GM12891 (cell line): Measurements from ENCODE around the gene STK11IP.

ENCODE experiments used
- POLR2AphosphoS5 ChIP-seq: IDR thresholded peaks from 2 replicates; pipeline ENCODE4 v1.6.1; 2011; ENCODE audit warnings: low read depth, low read length, control low read depth
- TAF1 ChIP-seq: IDR thresholded peaks from 2 replicates; pipeline ENCODE4 v1.6.1; 2011; ENCODE audit warnings: low read depth, low read length, control low read depth

- no peak for TF ChIP-seq POLR2AphosphoS5
- no peak for TF ChIP-seq TAF1
These were observed 45.1 kb upstream of the STK11IP start for GRCh38 chr2:219552382-219553167.
